ENCODE measurements around the gene PRKAR1B.

DNA sequence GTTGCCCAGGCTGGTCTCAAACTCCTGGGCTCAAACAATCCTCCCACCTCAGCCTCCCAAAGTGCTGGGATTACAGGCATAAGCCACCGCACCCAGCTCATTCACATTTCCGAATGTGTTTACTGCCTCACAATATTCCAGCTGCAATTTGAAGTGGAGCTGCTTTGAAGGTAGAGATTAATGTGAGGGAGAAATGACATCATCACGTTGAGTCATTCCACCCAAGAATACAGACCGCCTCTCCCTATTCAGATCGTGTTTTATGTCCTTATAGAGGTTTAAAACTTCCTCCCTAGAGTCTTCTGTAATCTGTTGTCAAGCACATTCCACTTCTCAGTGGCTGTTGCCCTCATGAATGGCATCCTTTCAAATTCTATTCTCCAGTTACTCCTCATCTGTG is 107.0 kb downstream of the PRKAR1B start:
- no peak for TF ChIP-seq EZH2 (IDR thresholded peaks at IDR 0.05; ENCODE audit: low read depth)
- TF ChIP-seq, protein P1, sequence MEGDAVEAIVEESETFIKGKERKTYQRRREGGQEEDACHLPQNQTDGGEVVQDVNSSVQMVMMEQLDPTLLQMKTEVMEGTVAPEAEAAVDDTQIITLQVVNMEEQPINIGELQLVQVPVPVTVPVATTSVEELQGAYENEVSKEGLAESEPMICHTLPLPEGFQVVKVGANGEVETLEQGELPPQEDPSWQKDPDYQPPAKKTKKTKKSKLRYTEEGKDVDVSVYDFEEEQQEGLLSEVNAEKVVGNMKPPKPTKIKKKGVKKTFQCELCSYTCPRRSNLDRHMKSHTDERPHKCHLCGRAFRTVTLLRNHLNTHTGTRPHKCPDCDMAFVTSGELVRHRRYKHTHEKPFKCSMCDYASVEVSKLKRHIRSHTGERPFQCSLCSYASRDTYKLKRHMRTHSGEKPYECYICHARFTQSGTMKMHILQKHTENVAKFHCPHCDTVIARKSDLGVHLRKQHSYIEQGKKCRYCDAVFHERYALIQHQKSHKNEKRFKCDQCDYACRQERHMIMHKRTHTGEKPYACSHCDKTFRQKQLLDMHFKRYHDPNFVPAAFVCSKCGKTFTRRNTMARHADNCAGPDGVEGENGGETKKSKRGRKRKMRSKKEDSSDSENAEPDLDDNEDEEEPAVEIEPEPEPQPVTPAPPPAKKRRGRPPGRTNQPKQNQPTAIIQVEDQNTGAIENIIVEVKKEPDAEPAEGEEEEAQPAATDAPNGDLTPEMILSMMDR (conservative IDR thresholded peaks at IDR 0.05), result no peak

Data from PC-9 (cell line).